Parathyroid adenoma (tissue), 2 donors: ENCODE data around the gene TBCD.
A peak's percentile ranks its signal among the peaks of the same experiment; 100 is the strongest.
"Not testable (repeated sequence)": the region's sequence is repeated elsewhere in the genome, so short reads cannot be mapped to it uniquely, and the experiment has no call there.

Source experiments
- H2AFZ ChIP-seq: fragments of 300-600 bp; sonication (generic); one replicate; pipeline ENCODE4 v1.7.0; 2017; ENCODE audit warnings: antibody characterized with exemption, mild to moderate bottlenecking
- H3K27ac ChIP-seq: fragments of 300-600 bp; sonication (generic); one replicate; pipeline ENCODE4 v1.7.0; 2017
- H3K27me3 ChIP-seq: fragments of 300-600 bp; sonication (generic); one replicate; pipeline ENCODE4 v1.7.0; 2017; ENCODE audit warnings: low read length; ENCODE audit not compliant: control insufficient read depth, insufficient read depth
- H3K36me3 ChIP-seq: fragments of 300-600 bp; sonication (generic); one replicate; pipeline ENCODE4 v1.7.0; 2017; ENCODE audit warnings: low read length; ENCODE audit not compliant: control insufficient read depth, insufficient read depth
- H3K4me1 ChIP-seq: fragments of 300-600 bp; sonication (generic); one replicate; pipeline ENCODE4 v1.7.0; 2017; ENCODE audit warnings: control low read depth
- H3K4me2 ChIP-seq: fragments of 300-600 bp; sonication (generic); one replicate; pipeline ENCODE4 v1.7.0; 2017; ENCODE audit warnings: low read length
- H3K4me3 ChIP-seq: fragments of 300-600 bp; sonication (generic); one replicate; pipeline ENCODE4 v1.7.0; 2017; ENCODE audit warnings: low read depth, low read length
- H3K79me2 ChIP-seq: fragments of 300-600 bp; sonication (generic); one replicate; pipeline ENCODE4 v1.7.0; 2017; ENCODE audit warnings: control low read depth
- H3K9ac ChIP-seq: fragments of 300-600 bp; sonication (generic); one replicate; pipeline ENCODE4 v1.7.0; 2017; ENCODE audit warnings: mild to moderate bottlenecking
- H3K9me3 ChIP-seq: fragments of 300-600 bp; sonication (generic); one replicate; pipeline ENCODE4 v1.7.0; 2017; ENCODE audit warnings: low read length; ENCODE audit not compliant: control insufficient read depth
- CTCF ChIP-seq: fragments of 300-600 bp; sonication (generic); IDR thresholded peaks from one replicate; pipeline ENCODE4 v1.7.0; 2017; ENCODE audit warnings: antibody characterized with exemption, mild to moderate bottlenecking
- donor health status: primary hyperparathyroidism.

TBCD gene

GRCh38 chr17:82736511-82737185 lies 15.2 kb upstream of the TBCD start:
- Histone ChIP-seq H3K27ac (no peak overlapping the region), H3K4me3 (peak overlapping the region; percentile 59), H3K4me1 (peaks cover 4% of the 10 kb centered on the region), H3K9me3 (no peaks in the 10 kb centered on the region), H3K79me2 (peaks cover 8% of the 10 kb centered on the region), H3K27me3 (no peaks in the 10 kb centered on the region), H3K4me2 (peak overlapping the region; percentile 82), H2AFZ (no peak overlapping the region), H3K9ac (no peak overlapping the region), H3K36me3 (no peaks in the 10 kb centered on the region)
- no peak for TF ChIP-seq CTCF

GRCh38 chr17:82737967-82738877 lies 13.6 kb upstream of the TBCD start:
- Histone ChIP-seq H3K4me2 (no peak overlapping the region), H3K36me3 (no peaks in the 10 kb centered on the region), H3K27me3 (no peaks in the 10 kb centered on the region), H3K9me3 (no peaks in the 10 kb centered on the region), H3K79me2 (peaks cover 8% of the 10 kb centered on the region), H3K4me3 (no peak overlapping the region), H3K4me1 (peaks cover 4% of the 10 kb centered on the region), H3K9ac (no peak overlapping the region), H3K27ac (no peak overlapping the region), H2AFZ (no peak overlapping the region)
- TF ChIP-seq CTCF, result no peak

- Histone ChIP-seq H3K4me3 (no peak overlapping the region), H3K9ac (no peak overlapping the region), H3K36me3 (no peaks in the 10 kb centered on the region), H2AFZ (no peak overlapping the region), H3K4me2 (no peak overlapping the region), H3K4me1 (peaks cover 2% of the 10 kb centered on the region), H3K27ac (no peak overlapping the region), H3K79me2 (peaks cover 3% of the 10 kb centered on the region), H3K9me3 (no peaks in the 10 kb centered on the region), H3K27me3 (no peaks in the 10 kb centered on the region)
- TF ChIP-seq CTCF, result no peak
Measured at GRCh38 chr17:82740906-82741759, 10.7 kb upstream of the TBCD start.

GRCh38 chr17:82743344-82744219 lies 8.3 kb upstream of the TBCD start:
- Histone ChIP-seq H3K4me2 (no peak overlapping the region), H3K36me3 (no peaks in the 10 kb centered on the region), H3K9ac (no peak overlapping the region), H3K79me2 (no peaks in the 10 kb centered on the region), H3K9me3 (no peaks in the 10 kb centered on the region), H3K27me3 (no peaks in the 10 kb centered on the region), H3K4me3 (no peak overlapping the region), H3K27ac (no peak overlapping the region), H3K4me1 (no peaks in the 10 kb centered on the region), H2AFZ (no peak overlapping the region)
- no peak for TF ChIP-seq CTCF

- not testable (repeated sequence) for H3K27ac ChIP-seq, H3K9ac ChIP-seq, H3K36me3 ChIP-seq, H3K4me2 ChIP-seq, H3K27me3 ChIP-seq, H3K79me2 ChIP-seq, H3K4me1 ChIP-seq, H3K9me3 ChIP-seq, H2AFZ ChIP-seq, H3K4me3 ChIP-seq
Measured at GRCh38 chr17:82744736-82745135, 7.1 kb upstream of the TBCD start.
